Measurements from ENCODE around the gene PACS2.

DNA sequence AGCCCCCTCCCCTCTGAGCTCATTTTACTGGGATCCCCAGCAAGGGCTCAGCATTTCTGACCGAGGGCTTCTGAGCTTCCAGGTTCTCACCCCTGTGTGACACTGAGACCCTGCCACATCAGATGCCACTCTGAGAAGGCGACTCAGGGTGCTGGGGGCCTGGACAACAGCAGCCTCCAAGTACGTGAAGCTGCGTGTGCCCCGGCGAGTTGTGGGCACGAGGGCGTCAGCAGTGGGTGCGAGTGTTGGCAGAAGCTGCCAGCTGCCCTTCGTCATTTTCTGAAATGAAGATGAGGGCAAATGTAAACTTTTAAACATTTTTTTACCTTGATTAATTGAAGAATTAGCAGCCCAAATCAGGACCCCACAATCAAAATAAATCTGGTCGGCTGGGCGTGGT lies 51.1 kb downstream of the PACS2 start:
- TF ChIP-seq, protein P1, sequence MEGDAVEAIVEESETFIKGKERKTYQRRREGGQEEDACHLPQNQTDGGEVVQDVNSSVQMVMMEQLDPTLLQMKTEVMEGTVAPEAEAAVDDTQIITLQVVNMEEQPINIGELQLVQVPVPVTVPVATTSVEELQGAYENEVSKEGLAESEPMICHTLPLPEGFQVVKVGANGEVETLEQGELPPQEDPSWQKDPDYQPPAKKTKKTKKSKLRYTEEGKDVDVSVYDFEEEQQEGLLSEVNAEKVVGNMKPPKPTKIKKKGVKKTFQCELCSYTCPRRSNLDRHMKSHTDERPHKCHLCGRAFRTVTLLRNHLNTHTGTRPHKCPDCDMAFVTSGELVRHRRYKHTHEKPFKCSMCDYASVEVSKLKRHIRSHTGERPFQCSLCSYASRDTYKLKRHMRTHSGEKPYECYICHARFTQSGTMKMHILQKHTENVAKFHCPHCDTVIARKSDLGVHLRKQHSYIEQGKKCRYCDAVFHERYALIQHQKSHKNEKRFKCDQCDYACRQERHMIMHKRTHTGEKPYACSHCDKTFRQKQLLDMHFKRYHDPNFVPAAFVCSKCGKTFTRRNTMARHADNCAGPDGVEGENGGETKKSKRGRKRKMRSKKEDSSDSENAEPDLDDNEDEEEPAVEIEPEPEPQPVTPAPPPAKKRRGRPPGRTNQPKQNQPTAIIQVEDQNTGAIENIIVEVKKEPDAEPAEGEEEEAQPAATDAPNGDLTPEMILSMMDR (IDR thresholded peaks at IDR 0.05) = no peak
- TF ChIP-seq EZH2phosphoT487 (IDR thresholded peaks at IDR 0.05) (no peak), EZH2 (IDR thresholded peaks at IDR 0.05) (no peak)
